ENCODE results near the gene MOGAT3.

DNA sequence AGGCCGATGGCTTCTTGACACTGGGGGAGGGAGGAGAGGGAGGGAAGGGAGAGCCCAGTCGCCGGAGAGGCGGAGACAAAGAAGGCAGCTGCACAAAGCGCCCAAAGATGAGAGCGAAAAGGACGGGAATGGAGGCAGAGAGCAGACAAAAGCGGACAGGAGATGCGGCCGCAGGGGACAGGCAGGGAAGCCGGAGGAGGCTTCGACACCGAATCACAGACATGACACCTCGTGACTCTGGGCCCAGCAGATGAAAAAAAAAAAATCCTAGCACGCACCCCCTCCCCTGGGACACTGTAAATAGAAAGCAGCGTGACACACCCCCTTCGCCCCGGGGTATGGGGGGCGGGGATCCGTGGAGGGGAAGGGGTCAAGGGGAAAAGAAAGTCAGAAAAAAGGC is 21.7 kb downstream of the MOGAT3 start:
- TF ChIP-seq, protein P1, sequence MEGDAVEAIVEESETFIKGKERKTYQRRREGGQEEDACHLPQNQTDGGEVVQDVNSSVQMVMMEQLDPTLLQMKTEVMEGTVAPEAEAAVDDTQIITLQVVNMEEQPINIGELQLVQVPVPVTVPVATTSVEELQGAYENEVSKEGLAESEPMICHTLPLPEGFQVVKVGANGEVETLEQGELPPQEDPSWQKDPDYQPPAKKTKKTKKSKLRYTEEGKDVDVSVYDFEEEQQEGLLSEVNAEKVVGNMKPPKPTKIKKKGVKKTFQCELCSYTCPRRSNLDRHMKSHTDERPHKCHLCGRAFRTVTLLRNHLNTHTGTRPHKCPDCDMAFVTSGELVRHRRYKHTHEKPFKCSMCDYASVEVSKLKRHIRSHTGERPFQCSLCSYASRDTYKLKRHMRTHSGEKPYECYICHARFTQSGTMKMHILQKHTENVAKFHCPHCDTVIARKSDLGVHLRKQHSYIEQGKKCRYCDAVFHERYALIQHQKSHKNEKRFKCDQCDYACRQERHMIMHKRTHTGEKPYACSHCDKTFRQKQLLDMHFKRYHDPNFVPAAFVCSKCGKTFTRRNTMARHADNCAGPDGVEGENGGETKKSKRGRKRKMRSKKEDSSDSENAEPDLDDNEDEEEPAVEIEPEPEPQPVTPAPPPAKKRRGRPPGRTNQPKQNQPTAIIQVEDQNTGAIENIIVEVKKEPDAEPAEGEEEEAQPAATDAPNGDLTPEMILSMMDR (IDR thresholded peaks at IDR 0.05) = no peak
- TF ChIP-seq POLR2AphosphoS5 (IDR thresholded peaks at IDR 0.05) (no peak), POLR2A (IDR thresholded peaks at IDR 0.05) (no peak)
